Measurements from ENCODE around the gene PAAF1.

The PAAF1 gene

GRCh38 chr11:73945396-73945795 is 68.6 kb downstream of the PAAF1 start:
- DNase-seq (ENCODE audit: low read depth), result no peak

DNA sequence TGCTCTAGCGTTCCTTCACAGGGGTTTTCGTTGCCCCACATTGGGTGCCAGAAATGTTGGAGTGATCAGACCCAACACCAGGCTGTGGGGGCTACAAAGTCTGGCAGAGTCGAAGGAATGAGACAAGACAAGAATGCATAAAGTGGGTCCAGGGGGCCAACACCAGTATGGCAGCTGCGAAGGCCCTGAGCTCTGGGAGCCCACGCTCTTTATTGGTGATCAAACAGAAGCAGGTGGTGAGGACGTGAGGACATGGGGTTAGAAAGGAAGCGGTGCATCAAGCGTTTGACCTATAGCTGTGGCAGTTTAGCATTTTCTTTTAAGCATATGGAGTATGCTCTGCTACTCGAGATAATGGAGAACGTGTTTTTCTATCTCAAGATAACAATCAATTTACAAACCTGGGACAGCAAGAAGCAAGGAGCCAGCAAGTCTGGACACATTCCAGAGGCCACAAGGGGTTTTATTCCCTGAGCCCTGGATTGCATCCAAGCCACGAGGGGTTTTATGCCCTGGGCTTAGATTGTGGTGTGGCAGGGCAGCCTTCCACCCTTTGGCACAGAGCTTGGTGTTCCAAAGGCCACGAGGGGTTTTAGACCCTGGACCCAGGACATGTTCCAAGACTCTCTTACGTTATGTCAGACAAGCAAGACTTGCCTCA is 70.1 kb downstream of the PAAF1 start:
- DNase-seq (ENCODE audit: low read depth), result no peak

GRCh38 chr11:73949246-73949645 is 72.4 kb downstream of the PAAF1 start:
- DNase-seq (ENCODE audit: low read depth), result no peak

DNA sequence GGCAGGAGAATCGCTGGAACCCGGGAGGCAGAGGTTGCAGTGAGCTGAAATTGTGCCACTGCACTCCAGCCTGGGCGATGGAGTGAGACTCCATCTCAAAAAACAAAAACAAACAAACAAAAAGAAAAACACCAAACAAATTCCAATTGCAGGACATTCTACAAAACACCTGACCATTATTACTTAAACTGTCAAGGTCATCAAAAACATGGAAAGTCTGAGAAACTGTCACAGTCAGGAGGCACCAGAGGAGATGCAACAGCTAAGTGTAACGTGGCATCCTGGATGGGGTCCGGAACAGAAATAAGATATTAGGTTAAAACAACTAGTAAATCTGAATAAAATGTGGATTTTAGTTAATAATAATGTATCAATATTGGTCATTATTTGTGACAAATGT is 73.1 kb downstream of the PAAF1 start:
- DNase-seq (ENCODE audit: low read depth), result no peak

DNA sequence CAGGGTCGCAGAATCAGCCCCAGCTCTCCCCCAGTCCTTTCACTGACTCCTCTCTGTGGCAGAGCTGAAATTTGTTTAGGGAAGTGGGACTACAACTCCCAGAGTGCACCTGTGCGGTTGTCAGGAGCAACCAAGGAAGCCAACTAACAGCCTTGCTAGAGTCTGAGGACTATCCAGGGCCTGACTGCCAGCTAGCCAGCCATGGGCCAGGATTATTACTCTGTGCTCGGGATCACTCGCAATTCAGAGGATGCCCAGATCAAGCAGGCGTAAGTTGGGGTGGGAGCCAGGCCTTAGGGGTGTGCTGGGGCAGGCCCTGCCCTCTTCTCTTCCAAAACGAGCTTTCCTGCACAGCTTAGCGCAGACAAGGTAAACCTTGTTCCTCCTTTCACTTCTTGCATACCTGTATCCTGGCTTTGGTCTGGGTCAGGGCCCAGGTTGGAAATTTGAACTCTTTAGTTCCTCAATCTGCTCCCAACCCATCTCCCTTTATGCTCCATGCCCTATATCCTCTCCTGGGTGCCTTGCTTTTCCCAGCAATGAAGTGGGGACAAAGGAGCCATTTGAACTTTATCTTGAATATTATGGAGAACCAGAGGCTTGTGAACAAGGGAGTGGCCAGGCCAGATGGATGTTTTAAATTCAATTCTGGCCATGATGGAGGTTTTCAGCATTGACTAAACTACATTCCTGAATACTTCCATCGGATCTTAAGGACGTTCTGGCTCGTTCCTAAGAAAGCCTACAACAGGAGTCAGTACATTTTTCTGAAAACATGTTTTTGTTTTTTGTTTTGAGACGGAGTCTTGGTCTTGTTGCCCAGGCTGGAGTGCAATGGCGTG is 74.3 kb downstream of the PAAF1 start, which contains the start of gene DNAJB13:
DNAJB13 (plus strand) TSS at position 158 of the 842 bp plus-strand sequence; CDS start at position 202, 44 bp downstream.
- DNase-seq (ENCODE audit: low read depth), result no peak

DNA sequence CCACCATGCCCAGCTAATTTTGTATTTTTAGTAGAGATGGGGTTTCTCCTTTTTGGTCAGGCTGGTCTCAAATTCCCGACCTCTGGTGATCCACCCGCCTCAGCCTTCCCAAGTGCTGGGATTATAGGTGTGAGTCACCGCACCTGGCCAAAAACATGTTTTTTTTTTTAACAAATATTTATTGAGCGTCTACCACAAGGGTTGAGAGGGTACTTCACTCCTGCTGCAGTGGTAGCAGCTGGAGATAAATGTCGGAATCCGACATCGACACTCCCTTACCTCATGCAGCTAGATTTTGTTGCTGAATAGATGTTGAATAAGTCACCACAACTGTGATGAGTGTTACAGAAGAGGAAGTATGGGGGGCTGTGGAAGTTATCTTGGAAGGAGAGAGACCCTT is 75.0 kb downstream of the PAAF1 start:
- no peak for DNase-seq (ENCODE audit: low read depth)

DNA sequence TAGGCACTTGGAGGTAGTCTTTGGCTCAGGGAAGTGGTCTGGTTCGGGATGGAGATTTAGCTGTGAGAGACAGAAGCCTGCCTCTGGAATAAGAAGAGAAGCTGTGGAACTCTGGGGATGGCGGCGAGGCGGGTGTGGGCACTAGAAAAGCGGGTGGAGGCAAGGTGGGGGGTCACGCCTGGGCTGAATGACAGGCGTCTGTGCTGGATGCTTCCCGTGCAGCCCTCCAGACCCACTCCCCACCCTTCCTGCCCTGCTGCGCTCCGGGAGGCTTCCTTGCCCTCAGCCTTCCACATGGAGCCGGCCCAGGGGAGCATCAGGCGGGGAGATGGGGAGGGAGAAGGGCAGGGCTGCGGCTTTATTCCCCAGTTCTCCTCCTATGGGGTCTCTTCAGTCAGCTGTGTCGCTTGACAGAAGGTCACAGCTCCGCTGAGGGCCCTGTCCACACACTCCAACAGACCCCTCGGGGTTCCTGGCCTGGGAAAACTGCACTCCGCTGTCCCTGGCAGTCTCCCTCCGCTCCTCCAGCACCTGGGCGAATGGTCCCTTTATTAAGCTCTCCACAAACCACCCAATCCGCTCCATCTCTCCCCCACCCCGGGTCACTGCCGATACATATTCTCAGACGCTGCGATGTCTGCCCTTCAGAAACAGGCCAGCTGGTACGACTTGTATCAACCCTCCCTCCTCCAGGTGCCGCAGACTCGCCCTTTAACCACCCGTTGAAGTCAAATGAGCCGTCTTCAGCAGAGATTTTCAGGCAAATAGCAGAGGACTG is 80.3 kb downstream of the PAAF1 start:
- DNase-seq (ENCODE audit: low read depth), result no peak

DNA sequence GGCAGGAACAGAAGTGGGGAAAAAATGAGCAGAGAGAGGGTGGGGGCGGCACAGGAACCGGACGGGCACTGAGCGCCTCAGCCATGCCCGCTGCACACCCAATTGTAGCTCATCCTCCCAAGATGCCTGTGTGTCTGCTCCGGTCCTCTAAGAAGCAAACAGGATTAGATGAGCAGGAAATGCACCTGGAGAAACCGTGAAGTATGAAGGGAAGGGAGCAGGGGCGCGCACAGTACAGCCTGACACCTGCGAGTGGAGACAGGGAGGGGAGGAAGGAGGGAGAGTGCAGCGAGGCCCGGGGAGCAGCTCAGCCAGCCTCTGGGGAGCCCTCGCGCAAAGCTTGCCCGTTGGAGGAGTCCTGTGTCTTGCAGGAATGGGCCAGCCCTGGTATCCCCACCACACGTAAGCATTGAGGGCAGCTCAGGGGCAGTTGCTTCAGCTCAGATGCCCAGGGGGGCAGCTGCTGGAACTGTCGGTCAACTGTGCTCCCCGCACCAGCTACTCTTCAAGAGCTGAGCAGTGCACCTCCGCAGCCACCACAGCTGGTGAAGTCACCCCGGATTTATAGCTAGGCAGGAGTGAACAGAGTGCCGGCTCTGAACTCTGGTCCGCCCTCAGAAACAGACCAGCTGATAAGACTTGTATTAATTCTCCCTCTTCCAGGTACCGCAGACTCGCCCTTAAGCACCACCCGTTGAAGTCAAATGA is 81.0 kb downstream of the PAAF1 start:
- DNase-seq (ENCODE audit: low read depth), result no peak

- DNase-seq (ENCODE audit: low read depth), result no peak
These were observed 81.8 kb downstream of the PAAF1 start for GRCh38 chr11:73958521-73959141.

DNA sequence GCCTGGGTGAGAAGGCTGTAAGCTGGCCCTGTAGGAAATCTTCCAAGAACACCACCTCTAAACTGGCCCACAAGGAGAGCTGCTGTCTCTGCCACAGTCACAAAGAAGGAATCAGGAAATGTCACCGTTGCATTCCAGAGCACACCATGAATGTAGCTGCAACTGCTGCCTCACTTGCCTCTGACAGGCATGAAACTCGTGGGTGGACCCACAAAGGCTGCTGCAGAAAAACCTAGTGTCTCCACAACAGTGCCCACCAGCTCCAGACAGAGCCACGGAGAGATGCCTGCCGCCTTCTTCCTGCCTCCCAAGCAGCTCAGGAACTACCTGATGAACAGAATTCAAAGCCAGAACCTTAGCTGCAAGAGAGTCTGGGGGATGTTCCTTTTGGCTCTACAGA is 84.5 kb downstream of the PAAF1 start:
- no peak for DNase-seq (ENCODE audit: low read depth)

GRCh38 chr11:73962101-73962705 is 85.4 kb downstream of the PAAF1 start:
- DNase-seq (ENCODE audit: low read depth), result no peak

DNA sequence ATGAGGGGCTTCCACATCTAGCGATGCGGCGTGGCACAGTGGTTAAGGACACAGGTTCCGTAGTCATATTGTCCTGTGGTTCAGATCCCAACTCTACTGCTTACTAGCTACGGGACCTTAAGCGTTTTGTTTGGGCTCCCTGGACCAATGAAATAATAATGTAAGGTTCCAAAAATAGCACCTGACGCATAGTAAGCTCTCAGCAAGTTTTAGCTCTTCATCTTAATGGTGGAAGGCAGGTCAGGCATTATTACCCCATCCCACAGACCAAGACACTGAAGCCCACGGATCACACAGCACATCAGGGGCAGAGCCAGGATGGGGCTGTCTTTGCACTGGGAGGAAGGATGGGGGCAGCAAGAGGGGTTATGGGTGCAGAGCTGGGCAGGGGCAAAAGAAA is 87.1 kb downstream of the PAAF1 start:
- DNase-seq (ENCODE audit: low read depth), result no peak

DNA sequence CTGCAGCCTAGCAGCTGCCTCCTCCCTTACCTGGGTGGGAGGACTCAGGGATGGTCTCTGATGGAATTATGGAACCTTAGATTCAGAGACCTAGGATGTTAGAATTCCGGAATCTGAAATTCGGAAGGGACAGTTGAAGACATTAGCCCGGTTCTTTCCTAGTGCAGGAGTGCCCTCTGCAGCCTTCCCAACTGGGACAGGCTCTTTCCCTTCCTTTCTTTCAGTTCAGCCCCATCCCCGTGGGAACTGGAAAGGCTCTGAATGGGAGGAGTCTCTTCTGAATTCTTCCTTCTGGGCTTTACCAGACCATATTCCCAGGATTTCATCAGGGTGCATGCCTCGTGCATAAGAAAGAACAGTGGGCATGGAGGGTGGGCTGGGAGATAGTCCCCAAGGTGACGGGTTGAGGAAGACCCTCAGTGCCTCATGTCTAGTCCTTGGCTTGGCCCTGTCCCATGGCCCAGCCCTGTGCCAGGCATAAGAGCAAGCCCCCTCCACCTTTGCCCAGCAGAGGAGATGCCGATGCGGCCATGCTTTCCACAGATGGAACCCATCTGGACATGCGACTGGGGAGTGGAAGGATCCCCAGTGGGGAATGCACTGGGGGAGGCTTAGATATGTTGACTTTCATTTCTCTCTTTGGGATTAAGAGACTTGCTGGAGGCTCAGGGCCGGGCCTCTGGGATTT is 88.4 kb downstream of the PAAF1 start:
- no peak for DNase-seq (ENCODE audit: low read depth)

DNA sequence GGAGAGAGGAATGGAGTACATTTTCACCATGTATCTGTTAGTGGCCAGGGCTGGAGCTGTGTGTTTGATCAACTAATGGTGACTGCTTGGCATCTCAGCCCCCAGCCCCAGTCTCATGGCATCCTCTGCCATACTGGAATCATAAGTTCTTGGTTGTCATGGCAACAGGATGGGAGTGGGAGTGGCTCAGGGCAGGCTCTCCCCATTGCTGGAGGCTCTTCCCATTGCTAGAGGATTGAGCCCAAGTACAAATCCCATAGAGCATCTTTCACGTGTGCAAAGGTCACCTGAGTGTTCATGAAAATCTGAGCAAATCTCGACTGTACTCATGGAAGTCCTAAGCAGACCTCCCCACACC is 88.9 kb downstream of the PAAF1 start:
- DNase-seq (ENCODE audit: low read depth), result no peak

- DNase-seq (ENCODE audit: low read depth), result no peak
These were observed 91.7 kb downstream of the PAAF1 start for GRCh38 chr11:73968356-73968966.

DNA sequence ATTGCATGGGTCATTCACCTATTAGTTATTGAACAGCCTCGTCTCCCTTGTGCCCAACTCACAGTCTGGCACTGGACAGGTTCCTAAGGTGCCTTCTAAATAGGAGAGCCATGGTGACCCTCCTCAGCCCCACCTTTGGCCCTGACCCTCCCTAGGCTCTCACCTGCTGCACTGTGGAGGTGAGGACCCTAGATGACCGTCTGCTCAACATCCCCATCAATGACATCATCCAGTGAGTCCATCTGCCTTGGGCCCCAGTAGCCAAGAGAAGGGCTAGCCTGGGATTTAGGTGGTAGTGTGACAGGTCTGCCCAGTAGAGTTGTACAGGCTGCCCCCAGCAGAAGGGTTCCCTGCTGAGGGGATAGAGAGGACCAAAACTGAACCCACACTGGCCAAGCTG is 92.3 kb downstream of the PAAF1 start:
- no peak for DNase-seq (ENCODE audit: low read depth)

DNA sequence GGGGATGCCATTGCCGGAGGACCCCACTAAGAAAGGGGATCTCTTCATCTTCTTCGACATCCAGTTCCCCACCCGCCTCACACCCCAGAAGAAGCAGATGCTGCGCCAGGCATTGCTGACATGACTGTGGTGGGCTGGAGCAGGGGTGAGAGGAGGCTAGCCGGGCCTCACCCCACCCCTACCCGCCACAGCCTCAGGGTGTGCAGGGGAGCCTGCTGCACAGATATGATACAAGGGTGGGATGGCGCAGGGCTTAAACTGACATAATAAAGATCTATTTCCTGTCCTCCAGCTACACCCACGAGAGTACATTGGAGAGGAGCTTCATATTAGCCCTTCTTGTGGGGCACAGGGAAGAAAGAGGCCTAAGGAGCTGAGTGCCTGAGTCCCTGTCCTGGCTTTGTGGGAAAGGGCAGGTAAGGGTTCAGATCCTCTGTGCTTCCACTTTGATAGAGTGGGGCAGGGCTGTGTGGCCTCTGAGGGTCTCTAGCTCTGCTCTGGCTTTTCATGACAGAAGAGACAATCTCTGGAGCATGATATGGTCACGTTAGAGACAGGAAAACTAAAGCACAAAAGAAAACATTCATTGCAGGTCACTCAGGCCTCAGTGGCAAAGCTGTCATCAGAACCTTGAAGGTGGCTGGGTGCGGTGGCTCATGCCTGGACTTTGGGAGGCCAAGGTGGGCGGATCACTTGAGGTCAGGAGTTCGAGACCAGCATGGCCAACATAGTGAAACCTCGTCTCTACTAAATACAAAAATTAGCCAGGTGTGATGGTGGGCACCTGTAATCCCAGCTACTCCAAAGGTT is 93.4 kb downstream of the PAAF1 start:
- no peak for DNase-seq (ENCODE audit: low read depth)

DNA sequence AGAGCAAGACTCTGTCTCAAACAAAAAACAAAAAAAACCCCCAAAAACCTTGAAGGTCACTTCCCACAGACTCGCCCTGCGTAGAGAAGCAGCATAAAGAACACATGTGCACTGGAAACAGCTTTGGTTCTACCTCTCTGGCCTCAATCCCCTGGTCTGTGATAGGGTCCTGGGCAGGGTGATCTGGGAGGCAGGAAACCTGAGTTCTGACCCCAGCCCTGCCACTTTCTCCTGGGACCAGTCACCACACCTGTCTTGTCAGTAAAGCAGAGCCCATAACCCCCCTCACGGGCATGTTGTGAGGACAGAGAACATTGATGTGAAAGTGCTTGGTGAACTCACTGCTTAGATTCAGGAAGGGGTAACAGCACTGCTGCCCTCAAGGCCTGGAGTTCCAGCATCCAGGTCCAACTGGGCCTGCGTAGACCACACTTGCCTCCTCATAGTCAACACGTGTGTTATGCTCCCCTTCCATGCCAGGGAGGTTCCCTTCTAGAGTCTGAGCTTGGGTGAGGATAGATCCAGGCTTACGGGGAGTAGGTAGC is 94.4 kb downstream of the PAAF1 start:
- no peak for DNase-seq (ENCODE audit: low read depth)

GRCh38 chr11:73972187-73972586 is 95.4 kb downstream of the PAAF1 start:
- DNase-seq (ENCODE audit: low read depth), result no peak
